HG03354 (cell line): ENCODE measurements around the gene UBA52.
A peak's percentile ranks its signal among the peaks of the same experiment; 100 is the strongest.

Experiments
- ATAC-seq: cut with Tn5 transposase; IDR thresholded peaks from one replicate; pipeline ENCODE4 v1.9.1; 2021; ENCODE audit warnings: mild to moderate bottlenecking; ENCODE audit not compliant: unreplicated experiment, poor library complexity, severe bottlenecking

Gene UBA52

DNA sequence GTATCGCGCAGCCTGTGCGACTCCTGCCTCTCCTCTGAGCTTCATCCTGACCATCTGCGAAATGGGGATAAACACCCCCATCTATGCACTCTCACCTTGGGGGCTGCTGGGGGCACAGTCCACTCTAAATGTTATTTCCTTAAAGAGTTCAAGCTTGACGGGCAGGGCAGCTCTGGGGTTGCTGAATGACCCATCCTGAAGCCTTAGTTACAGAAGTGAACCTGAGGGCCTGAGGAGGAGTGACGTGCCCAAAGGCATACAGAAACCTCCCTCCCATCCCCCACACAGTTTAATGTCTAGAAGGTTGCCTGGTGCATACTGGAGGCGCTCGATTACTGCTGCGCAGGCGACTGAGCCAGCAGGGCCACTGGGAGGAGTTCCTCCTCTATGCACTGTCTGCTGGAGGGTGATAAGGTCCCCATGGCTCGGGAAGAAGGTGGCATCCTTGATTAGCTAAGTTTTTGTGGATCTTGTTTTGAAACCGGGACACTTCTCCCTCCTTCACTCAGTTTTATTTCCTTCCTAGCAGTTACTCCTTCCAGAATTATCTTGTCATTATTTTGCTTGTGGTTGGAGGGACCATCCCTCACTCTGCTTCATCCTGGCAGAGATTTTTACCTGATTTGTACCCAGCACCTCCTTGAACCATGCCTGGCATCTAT is 27.7 kb upstream of the UBA52 start:
- peak; percentile 62 for ATAC-seq

DNA sequence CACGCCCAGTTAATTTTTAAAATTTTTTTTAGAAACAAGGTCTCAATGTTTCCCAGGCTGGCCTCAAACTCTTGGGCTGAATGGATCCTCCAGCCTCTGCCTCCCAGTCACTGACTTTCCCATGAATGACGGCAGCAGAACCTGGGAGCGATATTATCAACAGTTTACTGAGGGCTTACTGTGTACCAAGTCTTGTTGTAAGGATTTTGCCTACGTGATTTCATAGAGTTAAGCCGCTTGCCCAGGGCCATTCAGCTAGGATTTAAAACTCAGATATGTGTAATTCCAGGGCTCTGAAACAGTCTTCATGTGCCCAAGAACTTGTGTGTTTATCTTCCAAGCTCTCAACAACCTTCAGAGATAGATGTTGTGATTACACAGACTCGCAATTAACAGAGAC is 20.0 kb upstream of the UBA52 start:
- no peak for ATAC-seq

DNA sequence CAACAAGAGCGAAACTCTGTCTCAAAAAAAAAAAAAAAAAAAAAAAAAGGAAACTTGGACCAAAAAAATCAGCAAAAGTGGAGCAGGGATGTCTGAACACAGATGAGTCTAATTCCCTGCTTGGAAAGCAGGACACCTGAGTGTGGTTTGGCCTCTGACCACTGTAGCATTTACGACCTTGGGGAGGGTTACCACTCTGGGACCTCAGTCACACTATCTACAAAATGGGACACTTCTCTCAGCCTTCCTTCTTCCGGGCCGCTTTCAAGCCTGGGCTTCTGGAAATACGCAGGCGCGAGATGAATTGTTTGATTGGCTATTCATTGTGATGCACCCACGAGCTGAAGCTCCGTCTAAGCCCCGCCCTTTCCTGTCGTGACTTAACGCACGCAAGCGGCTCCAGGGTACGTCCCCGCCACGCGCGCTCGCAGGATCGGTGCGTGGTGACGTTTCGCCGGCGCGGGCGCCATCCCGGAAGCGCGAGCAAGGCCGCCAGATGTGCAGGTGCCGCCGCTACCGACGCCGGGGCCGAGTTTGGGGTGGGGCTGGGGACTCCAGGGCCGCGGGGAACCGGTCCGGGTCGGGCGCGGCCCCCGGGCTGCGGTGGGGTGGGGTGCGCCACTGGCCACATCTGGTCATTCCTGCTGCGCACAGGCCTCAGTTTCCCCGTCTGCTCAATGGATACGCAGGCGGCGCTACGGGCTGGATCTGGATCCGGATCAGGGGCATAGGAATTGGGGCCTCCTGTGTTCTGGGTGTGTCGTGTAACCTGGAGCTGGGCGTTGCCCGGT is 14.1 kb upstream of the UBA52 start, which contains the start of gene KXD1:
Gene KXD1, plus strand, starts transcription at position 460 of the 791 bp plus-strand sequence. CDS start 4,187 bp downstream, outside the sequence.
- ATAC-seq, result peak; percentile 97

DNA sequence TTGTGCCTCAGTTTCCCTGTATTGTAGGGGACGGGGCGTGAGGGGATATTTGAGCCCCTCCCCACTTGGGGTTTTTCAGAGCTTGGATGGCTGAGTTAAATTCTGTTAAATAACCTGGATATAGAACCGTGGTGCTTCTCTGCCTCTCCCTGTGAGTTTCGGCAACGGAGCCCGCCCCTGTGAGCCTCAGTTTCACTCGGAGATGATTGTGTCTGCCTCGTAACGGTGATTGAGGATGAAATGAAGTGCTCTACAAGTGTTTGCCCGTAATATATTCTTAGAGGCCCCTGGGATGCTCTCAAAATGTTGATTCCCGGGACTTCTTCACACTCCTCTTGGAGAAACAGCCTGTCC is 13.5 kb upstream of the UBA52 start:
- ATAC-seq, result no peak

DNA sequence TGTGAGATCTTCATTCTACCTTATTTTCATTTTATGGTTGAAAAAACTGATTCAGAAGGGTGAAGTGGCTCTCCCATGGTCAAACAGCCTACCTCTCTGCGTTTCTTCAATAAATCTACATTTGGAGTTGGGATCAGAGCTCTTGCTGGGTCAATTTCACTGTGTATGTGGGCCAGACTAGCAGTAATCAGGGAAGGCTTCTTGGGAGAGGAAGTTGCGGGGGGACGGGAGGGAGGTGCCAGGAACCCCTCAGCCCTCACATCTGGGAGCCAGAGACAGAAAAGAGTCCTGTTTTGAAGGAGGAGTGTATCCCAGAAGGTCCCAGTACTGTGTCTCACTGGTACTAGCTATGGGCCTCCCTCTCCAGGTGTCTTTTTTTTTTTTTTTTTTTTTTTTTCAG is 13.1 kb upstream of the UBA52 start:
- no peak for ATAC-seq

DNA sequence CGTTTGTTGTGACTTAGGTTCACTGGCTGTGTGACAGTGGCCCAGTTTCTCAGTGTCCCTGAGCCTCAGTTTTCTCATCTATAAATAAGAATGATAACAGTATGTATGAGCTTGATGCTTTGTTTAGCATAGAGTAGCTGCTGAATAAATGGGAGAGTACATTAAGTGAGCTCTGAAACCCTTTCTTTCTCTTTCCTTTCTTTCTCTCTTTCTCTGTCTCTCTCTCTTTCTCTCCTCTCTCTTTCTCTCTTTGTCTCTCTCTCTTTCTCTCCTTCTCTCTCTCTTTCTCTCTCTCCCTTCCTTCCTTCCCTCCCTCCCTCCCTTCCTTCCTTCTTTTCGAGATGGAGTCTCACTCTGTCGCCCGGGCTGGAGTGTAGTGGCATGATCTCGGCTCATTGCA is 12.0 kb upstream of the UBA52 start:
- no peak for ATAC-seq

DNA sequence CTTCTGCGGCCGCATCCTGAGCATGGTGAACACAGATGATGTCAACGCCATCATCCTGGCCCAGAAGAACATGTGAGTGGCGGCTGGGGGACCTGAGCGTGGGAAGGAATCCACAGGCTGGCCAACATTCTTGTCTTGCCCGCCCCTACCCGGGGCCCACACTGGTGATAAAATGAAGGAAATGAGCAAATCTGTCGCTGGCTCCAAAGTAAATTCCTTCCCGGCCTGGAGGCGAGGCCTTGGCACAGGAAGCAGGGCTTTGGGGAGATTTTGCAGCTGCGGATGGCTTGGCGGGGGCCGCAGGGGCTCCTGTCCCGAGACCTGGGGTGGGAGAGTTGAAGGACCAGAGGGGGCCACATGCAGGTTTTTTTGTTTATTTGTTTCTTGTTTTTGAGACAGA is 9.6 kb upstream of the UBA52 start:
- no peak for ATAC-seq

DNA sequence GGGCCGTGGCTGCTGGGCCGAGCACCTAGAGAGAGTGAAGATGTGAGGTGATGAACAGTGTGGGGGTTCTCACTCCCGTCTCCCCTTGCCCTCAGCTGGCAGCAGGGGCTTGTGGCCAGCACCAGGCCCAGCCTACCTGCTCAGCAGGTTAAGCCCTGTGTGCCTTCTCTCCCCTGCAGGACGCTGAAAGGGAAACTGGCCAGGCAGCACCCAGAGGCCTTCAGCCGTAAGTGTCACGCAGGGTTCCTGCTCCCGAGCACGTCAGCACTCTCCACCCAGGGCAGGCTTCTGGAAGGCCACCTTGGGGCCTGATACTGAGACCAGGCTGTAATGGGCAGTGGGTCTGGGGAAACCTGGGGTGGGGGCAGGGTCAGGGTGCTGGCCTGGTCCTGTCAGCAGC is 4.7 kb upstream of the UBA52 start:
- ATAC-seq, result no peak

DNA sequence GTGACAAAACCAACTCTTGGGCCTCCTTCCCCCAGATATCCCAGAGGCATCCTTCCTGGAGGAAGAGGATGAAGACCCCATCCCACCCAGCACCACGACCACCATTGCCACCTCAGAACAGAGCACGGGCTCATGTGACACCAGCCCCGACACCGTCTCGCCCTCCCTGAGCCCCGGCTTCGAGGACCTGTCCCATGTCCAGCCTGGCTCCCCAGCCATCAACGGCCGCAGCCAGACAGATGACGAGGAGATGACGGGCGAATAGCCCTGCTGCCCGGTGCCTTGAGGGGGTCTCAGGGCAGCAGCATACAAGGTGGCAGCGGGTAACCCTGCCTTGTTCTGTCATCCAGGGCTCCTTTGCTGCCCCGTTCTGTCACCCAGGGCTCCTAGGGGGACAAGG is 3.3 kb upstream of the UBA52 start:
- ATAC-seq, result no peak

DNA sequence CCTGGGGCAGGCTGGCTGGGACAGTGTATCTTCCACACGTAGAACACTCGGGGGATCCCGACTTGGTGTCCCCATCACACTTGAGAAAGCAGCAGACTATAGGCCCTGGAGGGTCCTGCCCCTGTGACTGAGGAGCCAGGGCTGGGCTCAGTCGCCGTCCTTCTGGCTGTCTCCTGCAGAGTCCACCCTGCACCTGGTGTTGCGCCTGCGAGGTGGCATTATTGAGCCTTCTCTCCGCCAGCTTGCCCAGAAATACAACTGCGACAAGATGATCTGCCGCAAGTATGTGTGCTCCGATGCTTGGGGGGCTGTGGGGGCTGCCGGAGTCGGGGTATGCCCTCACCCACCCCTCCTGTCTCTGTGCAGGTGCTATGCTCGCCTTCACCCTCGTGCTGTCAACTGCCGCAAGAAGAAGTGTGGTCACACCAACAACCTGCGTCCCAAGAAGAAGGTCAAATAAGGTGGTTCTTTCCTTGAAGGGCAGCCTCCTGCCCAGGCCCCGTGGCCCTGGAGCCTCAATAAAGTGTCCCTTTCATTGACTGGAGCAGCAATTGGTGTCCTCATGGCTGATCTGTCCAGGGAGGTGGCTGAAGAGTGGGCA is 3.1 kb downstream of the UBA52 start:
- no peak for ATAC-seq

DNA sequence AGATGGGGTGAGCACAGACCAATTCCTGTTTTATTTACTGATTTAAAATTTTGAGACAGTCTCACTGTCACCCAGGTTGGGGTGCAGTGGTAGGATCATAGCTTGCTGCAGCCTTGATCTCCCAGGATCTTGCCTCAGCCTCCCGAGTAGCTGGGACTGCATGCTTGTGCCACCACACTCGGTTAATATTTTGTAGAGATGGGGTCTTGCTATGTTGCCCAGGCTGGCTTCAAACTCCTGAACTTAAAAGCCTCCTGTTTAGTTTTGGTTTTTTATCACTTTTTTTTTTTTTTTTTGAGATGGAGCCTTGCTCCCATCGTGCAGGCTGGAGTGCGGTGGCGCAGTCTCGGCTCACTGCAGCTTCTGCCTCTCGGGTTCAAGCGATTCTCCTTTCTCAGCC is 4.7 kb downstream of the UBA52 start:
- ATAC-seq, result no peak

DNA sequence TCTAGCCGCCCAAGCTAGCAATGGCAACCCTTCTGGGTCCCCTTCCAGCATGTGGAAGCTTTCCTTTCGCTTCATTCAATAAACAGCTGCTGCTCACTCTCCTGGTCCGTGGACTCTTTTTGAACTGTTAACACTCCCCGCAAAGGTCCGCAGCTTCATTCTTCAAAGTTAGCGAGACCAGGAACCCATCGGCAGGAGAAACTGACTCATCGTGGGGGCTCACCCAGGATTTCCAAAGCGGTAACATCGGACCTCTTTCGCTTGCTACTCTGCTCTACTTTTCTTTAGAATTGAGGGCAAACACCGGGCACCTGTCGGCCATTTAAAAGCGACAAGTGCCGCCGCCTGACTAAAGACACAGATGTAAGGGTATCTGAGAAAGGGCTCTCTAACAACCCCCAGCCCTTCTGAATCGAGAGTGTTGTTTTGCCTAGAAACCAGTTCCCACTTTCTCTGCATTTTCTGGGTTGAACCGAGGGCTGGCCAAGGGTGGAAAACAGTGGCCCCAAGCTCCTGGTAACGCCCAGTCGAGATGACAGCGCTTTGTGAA is 5.8 kb downstream of the UBA52 start:
- ATAC-seq, result no peak

DNA sequence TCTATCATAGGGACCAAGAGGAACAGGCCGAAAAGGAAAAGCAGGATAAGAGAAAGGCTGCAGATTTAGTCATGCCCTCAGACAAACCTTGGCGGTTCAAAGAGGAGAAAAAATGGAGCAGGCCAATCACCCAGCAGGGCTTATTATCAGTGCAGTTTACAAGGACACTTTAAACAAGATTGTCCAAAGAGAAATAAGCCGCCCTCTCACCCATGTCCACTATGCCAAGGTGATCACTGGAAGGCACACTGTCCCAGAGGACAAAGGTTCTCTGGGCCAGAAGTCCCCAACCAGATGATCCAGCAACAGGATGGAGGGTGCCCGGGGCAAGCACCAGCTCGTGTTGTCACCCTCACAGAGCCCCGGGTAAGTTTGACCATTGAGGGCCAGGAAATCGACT is 8.7 kb downstream of the UBA52 start:
- no peak for ATAC-seq

DNA sequence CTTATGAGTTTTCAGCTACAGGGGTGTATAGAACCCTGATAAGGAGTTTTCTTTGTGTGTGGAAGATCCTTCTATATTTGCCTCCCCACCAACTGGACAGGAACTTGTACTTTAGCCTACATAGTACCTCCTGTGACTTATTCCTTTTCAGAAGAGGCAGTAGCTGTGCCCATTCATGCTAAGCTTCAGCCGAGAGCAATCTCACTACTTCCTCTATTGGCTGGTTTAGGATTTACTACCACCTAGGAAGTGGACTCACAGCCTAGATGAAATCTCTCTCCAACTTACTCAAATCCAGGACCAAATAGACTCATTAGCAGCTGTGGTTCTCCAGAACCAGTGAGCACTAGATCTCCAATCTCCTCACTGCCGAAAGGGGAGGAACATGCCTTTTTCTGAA is 14.6 kb downstream of the UBA52 start:
- no peak for ATAC-seq

DNA sequence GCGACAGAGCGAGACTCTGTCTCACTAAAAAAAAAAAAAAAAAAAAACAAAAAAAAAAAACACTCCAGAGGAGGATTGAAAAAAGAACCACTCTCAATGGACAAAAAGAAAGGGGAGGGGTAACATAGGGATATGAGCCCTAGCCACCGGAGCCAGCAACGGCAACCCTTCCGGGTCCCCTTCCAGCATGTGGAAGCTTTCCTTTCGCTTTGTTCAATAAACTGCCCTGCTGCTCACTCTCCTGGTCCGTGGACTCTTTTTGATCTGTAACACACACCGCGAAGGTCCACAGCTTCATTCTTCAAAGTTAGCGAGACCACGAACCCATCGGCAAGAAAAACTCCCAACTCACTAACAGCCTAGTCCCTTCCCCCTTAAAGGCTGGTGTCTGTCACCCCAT is 15.9 kb downstream of the UBA52 start:
- no peak for ATAC-seq

DNA sequence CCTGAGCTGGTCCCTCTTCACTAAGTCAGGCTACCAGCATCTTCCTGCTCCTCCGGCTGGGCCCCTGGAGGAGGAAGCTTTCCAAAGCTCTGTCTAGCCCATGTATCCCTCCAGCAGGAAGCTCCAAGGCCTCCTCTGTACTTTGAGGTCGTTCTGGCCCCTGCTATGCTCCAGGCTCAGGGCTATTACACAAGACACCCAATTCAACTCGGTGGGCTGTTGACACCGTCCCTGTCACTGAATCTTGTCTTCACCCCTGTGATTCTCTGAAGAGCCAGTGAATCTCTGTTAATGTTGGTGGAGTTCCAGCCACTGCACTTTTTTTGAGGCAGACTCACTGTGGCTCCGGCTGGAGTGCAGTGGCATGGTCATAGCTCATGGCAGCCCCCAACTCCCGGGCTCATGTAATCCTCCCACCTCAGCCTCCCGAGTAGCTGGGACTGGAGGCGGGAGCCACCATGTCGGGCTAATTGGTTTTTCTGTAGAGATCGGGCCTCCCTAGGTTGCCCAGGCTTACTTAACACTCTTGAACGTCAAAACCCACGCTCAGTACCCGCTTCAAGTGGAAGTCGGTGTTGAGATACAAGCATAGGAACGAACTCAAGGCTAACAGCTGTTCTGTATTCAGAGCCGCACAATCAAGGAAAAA is 16.4 kb downstream of the UBA52 start:
- ATAC-seq, result no peak

DNA sequence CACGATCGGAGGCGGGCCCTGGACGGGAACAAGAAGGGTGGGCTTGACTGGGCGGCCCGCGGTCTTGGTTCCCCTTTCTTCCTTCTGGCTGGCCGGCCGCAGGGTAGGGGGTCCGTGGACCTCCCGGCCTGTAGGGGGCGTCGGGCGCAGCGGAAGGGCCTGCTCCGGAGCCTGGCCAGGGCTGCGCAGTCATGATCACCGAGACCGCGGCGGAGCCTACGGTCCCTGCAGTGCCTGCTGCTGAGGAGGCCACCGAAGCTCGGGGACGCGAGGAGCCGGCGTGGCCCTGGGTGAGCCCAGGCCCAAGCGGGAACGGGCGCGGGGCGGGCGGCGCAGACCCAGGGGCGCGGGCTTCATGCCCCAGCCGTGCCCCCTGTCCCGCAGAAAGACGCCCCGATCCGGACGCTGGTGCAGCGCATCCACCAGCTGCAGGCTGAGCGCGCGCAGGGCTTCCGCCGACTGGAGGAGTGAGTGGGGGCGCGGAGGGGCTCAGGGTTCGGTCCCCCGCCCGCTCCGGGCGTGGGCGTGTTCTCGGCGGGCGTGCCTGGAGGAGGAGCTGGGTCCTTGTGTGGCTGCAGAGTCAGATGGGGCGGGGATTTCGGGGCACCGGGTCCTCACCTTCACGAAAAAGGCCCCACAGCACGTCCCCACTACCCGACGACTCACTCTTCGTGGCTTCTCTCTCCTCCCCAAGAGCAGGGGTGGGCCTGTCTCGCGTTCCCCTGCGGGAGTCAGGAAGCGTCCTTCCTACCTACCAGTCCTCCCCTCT is 17.1 kb downstream of the UBA52 start, which contains the start of gene REX1BD:
Gene REX1BD, plus strand, starts transcription at position 188 of the 769 bp plus-strand sequence. Its CDS starts 4 bp downstream, at position 192.
- ATAC-seq, result peak; percentile 72

DNA sequence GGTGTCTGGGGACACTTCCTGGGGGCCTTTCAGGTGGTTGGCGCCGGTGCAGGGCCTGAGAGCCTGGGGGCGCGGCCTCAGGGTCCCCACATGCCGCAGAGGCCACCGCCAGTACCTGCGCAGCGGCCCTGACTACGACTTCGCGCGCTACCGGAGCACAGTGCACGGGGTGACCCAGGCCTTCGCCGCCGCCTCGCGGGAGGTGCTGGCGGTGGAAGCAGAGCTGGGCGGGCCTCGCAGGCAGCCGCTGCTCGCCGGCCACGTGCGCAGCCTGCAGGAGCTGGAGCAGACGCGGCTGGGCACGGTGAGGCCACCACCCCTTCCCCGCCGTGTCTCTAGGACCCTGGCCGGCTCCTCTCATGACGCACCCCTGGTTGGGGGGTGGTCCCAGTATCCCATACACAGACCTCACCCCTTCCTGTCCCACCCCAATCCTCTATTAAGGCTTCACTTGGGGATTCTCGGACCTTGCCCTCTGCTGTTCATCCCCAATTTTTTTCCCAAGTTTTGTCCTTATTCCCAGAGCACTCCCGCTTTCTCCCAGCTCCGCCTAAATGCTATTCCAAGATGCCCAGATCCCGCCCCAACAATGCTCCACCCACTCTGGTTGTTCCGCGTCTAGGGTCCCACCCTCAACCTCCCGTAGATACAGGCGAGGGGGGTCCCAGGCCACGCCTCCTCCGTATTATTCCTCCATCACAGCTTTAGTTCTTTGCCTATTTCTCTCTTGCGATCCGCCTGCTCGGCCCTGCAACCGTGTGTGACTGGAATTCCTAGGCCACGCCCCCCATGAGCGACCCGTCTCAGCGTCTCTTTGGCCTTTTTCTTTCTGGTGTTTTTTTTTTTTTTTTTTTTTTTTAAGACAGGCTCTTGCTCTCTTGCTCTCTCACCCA is 18.0 kb downstream of the UBA52 start:
- ATAC-seq, result peak; percentile 40
